ENCODE data around the gene TCTN1. TPM values are rescaled to one million over a fixed set of nuclear protein-coding genes. Genes with fewer than 3 reads are reported as not detected.

Gene TCTN1
- total and polyA plus RNA-seq, 2 of the 13 experiments (the other 11 are each of a cell fraction or from before 2014, with no cell fraction given): 13.6 to 16.0 TPM

GRCh38 chr12:110613771-110614684 lies at the start of gene TCTN1 (continued):
- TF ChIP-seq, protein P1, sequence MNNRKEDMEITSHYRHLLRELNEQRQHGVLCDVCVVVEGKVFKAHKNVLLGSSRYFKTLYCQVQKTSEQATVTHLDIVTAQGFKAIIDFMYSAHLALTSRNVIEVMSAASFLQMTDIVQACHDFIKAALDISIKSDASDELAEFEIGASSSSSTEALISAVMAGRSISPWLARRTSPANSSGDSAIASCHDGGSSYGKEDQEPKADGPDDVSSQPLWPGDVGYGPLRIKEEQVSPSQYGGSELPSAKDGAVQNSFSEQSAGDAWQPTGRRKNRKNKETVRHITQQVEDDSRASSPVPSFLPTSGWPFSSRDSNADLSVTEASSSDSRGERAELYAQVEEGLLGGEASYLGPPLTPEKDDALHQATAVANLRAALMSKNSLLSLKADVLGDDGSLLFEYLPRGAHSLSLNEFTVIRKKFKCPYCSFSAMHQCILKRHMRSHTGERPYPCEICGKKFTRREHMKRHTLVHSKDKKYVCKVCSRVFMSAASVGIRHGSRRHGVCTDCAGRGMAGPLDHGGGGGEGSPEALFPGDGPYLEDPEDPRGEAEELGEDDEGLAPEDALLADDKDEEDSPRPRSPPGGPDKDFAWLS (CRISPR knock-in tag; IDR thresholded peaks at IDR 0.05; ENCODE audit: borderline replicate concordance): peak; percentile 74; the same call in 1 of the 2 replicates
- no peak for TF ChIP-seq SMAD3 (CRISPR knock-in tag; IDR thresholded peaks at IDR 0.05)
- TF ChIP-seq JARID2 (CRISPR knock-in tag; IDR thresholded peaks at IDR 0.05; ENCODE audit: insufficient replicate concordance): no peak
- peak; percentile 43; the same call in 1 of the 2 replicates for TF ChIP-seq ARHGAP35 (CRISPR knock-in tag; IDR thresholded peaks at IDR 0.05; ENCODE audit: borderline replicate concordance)
- TF ChIP-seq ZNF512 (CRISPR knock-in tag; IDR thresholded peaks at IDR 0.05): no peak
- no peak for TF ChIP-seq JUN (CRISPR knock-in tag; IDR thresholded peaks at IDR 0.05)
- no peak for TF ChIP-seq TOPORS (CRISPR knock-in tag; IDR thresholded peaks at IDR 0.05)
- peak; percentile 96 for TF ChIP-seq PHF8 (CRISPR knock-in tag; IDR thresholded peaks at IDR 0.05)
- TF ChIP-seq ZNF570 (CRISPR knock-in tag; IDR thresholded peaks at IDR 0.05; ENCODE audit: borderline replicate concordance): no peak; the same call in 1 of the 2 replicates
- no peak for TF ChIP-seq ZNF101 (CRISPR knock-in tag; IDR thresholded peaks at IDR 0.05; ENCODE audit: borderline replicate concordance, low read depth)
- TF ChIP-seq EHMT2 (IDR thresholded peaks at IDR 0.05; ENCODE audit: borderline replicate concordance, low read depth, low read length): no peak
- TF ChIP-seq ZNF274 (CRISPR knock-in tag; IDR thresholded peaks at IDR 0.05): peak; percentile 84; the same call in 1 of the 2 replicates
- TF ChIP-seq ZNF18 (CRISPR knock-in tag; IDR thresholded peaks at IDR 0.05; ENCODE audit: insufficient replicate concordance): no peak
- TF ChIP-seq POGK (CRISPR knock-in tag; conservative IDR thresholded peaks at IDR 0.05): peak; percentile 66
- no peak for TF ChIP-seq U2AF2 (IDR thresholded peaks at IDR 0.05; ENCODE audit: low read depth, low read length)
- TF ChIP-seq ZNF451 (CRISPR knock-in tag; IDR thresholded peaks at IDR 0.05): peak; percentile 80; the same call in 1 of the 2 replicates
- 0 out of 2 replicates have a peak, but pooled peaks have one; percentile 63 for TF ChIP-seq DNMT1 (CRISPR knock-in tag; IDR thresholded peaks at IDR 0.05)
- TF ChIP-seq KLF15 (CRISPR knock-in tag; IDR thresholded peaks at IDR 0.05; ENCODE audit: borderline replicate concordance): peak; percentile 49; the same call in 1 of the 2 replicates
- TF ChIP-seq MED13 (CRISPR knock-in tag; IDR thresholded peaks at IDR 0.05): 0 out of 2 replicates have a peak, but pooled peaks have one; percentile 17
- TF ChIP-seq, protein P2, sequence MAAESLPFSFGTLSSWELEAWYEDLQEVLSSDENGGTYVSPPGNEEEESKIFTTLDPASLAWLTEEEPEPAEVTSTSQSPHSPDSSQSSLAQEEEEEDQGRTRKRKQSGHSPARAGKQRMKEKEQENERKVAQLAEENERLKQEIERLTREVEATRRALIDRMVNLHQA (CRISPR knock-in tag; IDR thresholded peaks at IDR 0.05): no peak
- TF ChIP-seq SMAD1 (CRISPR knock-in tag; IDR thresholded peaks at IDR 0.05; ENCODE audit: borderline replicate concordance, low read depth): peak; percentile 52; the same call in 1 of the 2 replicates
